WERI-Rb-1 (cell line): ENCODE measurements around the gene ATL3.
"Not testable (repeated sequence)": the region's sequence is repeated elsewhere in the genome, so short reads cannot be mapped to it uniquely, and the experiment has no call there.

ENCODE experiments used
- DNase-seq: peaks from one replicate; pipeline ENCODE4 v3.0.0-alpha.2; 2020
- H3K27ac ChIP-seq: fragments of 250-450 bp; sonication (Bioruptor Pico); 2 replicates; pipeline ENCODE4 v1.5.1; 2020; ENCODE audit warnings: mild to moderate bottlenecking, moderate library complexity
- H3K27me3 ChIP-seq: fragments of 250-450 bp; sonication (Bioruptor Pico); 2 replicates; pipeline ENCODE4 v1.5.1; 2021; ENCODE audit warnings: mild to moderate bottlenecking, low read depth, moderate library complexity; ENCODE audit not compliant: insufficient read depth, severe bottlenecking
- H3K36me3 ChIP-seq: fragments of 250-450 bp; sonication (Bioruptor Pico); 2 replicates; pipeline ENCODE4 v1.5.1; 2020; ENCODE audit warnings: mild to moderate bottlenecking, moderate library complexity
- H3K4me3 ChIP-seq: 2 replicates; pipeline ENCODE4 v1.5.1; 2011; ENCODE audit warnings: low read depth, mild to moderate bottlenecking, control low read depth, low read length
- H3K9me3 ChIP-seq: fragments of 250-450 bp; sonication (Bioruptor Pico); 2 replicates; pipeline ENCODE4 v1.5.1; 2021; ENCODE audit warnings: mild to moderate bottlenecking, moderate library complexity; ENCODE audit not compliant: severe bottlenecking
- TF ChIP-seq, protein P1 (sequence below): IDR thresholded peaks from 2 replicates; pipeline ENCODE4 v1.5.1; 2011; ENCODE audit warnings: low read depth, mild to moderate bottlenecking, control low read depth, inconsistent platforms, low read length

The ATL3 gene

DNA sequence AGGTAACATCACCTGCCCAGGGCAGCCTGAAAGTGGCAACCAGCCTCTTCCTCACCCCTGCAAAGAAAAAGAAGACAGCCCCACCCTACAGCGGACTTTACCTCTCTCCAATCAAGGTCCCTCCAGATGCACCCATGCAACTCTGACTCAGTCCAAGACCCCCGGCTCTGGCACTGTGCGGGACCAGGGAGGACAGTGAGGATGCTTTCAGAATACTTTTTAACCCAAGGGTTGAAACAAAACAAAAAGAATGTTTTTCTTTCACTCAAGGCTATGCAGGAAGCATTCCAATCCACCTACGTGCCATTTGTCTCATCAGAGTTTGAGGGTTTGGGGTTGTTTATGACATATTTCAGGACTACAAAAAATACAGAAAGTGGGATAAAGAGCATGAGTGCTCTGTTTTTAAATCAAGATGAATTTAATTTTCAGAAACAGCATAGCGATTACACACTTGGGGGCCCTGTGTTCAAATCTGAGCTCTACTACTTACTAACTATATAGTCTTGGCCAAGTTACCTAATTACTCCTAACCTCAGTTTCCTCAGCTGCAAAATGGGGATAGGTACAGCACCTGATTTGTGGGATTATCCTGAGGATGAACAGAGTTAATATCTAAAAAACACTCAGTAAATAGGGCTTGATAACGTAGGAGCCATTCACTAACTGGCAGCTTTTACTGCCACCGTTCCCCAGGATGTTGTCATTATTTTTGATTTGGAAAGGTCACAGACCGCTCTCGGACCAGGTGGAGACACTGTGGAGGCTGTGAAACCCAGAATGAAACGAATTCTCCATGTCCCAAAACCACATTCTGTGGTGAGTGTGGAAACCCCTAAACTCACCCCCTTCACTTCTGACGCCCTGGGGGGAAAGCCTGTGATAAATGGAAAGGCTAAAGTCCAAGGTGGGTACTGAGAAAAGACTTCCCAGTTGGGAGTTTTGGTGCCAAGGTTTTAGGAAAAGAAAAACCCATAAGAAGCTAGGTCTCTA lies 62.5 kb downstream of the ATL3 start:
- H3K9me3 ChIP-seq, result no peaks in the 10 kb centered on the region
- H3K27me3 ChIP-seq, result peaks cover 8% of the 10 kb centered on the region
- no peak overlapping the region for H3K27ac ChIP-seq
- no peaks in the 10 kb centered on the region for H3K36me3 ChIP-seq
- H3K4me3 ChIP-seq, result no peak overlapping the region
- DNase-seq, result no peak
- TF ChIP-seq, protein P1, sequence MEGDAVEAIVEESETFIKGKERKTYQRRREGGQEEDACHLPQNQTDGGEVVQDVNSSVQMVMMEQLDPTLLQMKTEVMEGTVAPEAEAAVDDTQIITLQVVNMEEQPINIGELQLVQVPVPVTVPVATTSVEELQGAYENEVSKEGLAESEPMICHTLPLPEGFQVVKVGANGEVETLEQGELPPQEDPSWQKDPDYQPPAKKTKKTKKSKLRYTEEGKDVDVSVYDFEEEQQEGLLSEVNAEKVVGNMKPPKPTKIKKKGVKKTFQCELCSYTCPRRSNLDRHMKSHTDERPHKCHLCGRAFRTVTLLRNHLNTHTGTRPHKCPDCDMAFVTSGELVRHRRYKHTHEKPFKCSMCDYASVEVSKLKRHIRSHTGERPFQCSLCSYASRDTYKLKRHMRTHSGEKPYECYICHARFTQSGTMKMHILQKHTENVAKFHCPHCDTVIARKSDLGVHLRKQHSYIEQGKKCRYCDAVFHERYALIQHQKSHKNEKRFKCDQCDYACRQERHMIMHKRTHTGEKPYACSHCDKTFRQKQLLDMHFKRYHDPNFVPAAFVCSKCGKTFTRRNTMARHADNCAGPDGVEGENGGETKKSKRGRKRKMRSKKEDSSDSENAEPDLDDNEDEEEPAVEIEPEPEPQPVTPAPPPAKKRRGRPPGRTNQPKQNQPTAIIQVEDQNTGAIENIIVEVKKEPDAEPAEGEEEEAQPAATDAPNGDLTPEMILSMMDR, result no peak

DNA sequence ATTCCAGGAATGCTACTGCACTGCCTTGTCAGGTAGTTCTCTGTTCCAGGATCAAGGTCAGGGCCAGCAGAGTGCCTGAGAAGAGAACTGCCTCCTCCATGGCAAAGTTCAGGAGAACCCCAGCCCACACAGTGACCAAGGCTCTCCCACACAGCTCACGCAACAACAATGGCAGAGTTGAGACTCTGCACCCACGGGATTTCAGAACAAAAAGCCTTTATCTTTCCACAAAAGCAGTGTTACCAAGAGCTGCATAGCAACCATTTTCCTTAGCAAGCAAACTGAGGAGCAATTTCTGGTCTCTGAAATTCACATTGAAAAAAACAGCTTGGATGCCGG lies 68.0 kb downstream of the ATL3 start:
- Histone ChIP-seq H3K27ac (no peak overlapping the region), H3K27me3 (no peaks in the 10 kb centered on the region), H3K36me3 (no peaks in the 10 kb centered on the region), H3K4me3 (no peak overlapping the region), H3K9me3 (no peaks in the 10 kb centered on the region)
- TF ChIP-seq, protein P1, result no peak
- no peak for DNase-seq

DNA sequence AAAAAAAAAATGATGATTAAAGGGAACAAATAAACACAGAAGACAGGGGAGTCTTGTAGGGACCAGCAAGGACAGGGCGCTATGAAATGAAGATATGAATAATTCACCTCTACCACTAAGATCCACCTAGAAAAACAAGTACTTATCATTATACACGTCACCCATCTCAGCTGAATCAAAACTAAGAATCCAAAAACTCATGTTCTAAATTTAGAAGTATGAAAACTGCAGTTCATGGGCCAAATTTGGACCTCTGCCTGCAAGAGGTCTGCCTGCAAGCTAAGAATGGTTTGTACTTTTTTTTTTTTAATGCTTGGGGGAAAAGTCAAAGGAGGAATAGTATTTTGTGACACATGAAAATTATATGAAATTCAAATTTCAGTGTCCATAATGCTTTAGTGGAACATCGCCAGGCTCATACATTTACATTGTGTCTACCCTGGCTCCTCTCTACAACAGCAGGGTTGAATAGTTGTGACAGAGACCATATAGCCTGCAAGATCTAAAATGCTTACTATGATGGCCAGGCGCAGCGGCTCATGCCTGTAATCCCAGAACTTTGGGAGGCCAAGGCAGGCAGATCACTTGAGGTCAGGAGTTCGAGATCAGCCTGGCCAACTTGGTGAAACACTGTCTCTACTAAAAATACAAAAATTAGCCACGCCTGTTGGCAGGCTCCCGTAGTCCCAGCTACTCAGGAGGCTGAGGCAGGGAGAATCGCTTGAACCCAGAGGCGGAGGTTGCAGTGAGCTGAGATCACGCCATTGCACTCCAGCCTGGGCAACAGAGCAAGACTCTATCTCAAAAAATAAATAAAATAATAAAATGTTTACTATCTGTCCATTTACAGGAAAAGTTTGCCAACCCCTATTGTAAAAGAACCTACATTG lies 68.6 kb downstream of the ATL3 start:
- not testable (repeated sequence) for H3K9me3 ChIP-seq, H3K27me3 ChIP-seq, DNase-seq, H3K27ac ChIP-seq, H3K4me3 ChIP-seq, H3K36me3 ChIP-seq

DNA sequence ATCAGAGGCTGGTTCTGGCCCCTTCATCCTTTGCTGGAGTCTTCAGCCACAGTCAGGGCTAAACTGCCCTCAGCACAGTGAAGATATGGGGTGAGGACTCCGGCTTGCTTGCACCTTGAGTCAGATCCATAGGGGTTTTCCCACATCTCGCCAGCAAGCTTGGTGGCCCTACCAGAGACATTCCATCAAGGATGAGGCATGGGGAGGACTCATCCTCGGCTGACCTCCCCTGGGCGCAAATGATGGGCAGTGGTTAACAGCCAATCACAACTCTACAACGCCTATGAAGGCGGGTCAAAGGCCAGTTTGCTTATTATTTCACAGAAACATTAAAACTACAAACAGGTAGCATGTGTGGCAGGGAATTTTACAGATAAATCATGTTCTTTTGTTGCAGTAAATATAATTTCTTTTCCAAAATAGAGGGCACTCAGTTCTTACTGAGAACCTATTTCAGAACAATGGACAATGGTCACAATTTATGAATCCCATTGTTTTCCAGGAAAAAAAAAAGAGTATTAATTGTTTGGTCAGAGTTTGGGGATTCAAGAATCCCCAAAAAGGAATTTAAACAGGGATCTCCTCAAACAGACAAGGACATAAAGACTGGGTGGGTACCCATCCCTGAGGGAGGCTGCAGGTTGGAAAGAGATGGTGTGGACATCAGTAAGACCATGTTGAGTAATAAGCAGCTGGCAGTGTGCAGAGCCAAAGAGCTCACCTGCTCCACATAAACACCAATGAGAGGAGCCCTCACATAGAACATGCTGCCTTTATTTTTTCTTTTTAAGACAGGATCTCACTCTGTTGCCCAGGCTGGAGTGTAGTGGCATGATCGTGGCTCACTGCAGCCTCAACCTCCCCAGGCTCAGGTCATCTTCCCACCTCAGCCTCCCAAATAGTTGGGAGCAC lies 71.7 kb downstream of the ATL3 start:
- Histone ChIP-seq H3K36me3 (no peaks in the 10 kb centered on the region), H3K4me3 (no peak overlapping the region), H3K27me3 (no peaks in the 10 kb centered on the region), H3K9me3 (no peaks in the 10 kb centered on the region), H3K27ac (no peak overlapping the region)
- DNase-seq, result no peak
- TF ChIP-seq, protein P1, result no peak

DNA sequence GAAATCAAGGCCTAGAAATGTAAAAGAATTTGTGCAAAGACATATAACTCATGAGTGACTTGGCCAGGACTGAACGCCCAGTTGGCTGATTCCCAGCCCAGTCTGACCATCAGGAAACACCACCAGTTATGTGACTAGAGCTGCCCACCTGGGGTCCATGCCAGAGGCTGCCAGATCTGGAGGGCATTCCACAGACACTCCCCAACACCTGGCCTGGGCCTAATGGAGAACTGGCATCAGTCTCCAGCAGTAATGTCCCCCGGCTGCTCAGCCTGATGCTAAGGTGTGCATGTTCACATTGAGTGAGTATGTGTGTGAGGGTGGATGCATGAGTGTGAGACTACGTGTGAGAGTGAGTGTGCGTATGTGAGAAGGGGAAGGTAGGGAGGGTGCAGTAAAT lies 72.6 kb downstream of the ATL3 start:
- H3K27me3 ChIP-seq, result no peaks in the 10 kb centered on the region
- TF ChIP-seq, protein P1, result no peak
- H3K36me3 ChIP-seq, result no peaks in the 10 kb centered on the region
- no peak overlapping the region for H3K4me3 ChIP-seq
- no peak overlapping the region for H3K27ac ChIP-seq
- no peak for DNase-seq
- H3K9me3 ChIP-seq, result no peaks in the 10 kb centered on the region
